HL-60 (cell line): ENCODE measurements around the gene KIRREL2.

Experiments used
- CTCF ChIP-seq: IDR thresholded peaks from one replicate; pipeline ENCODE4 v1.5.1; 2011; ENCODE audit warnings: low read length, control low read depth, inconsistent platforms; ENCODE audit not compliant: insufficient read depth
- POLR2AphosphoS5 ChIP-seq: IDR thresholded peaks from 2 replicates; pipeline ENCODE4 v1.6.1; 2012; ENCODE audit warnings: low read depth
- TF ChIP-seq, protein P1 (sequence below): IDR thresholded peaks from 2 replicates; pipeline ENCODE4 v1.6.1; 2012; ENCODE audit warnings: low read depth; ENCODE audit not compliant: insufficient replicate concordance

GRCh38 chr19:35860818-35861639, 4.3 kb downstream of the KIRREL2 start:
- TF ChIP-seq CTCF (no peak), POLR2AphosphoS5 (no peak)
- TF ChIP-seq, protein P1, sequence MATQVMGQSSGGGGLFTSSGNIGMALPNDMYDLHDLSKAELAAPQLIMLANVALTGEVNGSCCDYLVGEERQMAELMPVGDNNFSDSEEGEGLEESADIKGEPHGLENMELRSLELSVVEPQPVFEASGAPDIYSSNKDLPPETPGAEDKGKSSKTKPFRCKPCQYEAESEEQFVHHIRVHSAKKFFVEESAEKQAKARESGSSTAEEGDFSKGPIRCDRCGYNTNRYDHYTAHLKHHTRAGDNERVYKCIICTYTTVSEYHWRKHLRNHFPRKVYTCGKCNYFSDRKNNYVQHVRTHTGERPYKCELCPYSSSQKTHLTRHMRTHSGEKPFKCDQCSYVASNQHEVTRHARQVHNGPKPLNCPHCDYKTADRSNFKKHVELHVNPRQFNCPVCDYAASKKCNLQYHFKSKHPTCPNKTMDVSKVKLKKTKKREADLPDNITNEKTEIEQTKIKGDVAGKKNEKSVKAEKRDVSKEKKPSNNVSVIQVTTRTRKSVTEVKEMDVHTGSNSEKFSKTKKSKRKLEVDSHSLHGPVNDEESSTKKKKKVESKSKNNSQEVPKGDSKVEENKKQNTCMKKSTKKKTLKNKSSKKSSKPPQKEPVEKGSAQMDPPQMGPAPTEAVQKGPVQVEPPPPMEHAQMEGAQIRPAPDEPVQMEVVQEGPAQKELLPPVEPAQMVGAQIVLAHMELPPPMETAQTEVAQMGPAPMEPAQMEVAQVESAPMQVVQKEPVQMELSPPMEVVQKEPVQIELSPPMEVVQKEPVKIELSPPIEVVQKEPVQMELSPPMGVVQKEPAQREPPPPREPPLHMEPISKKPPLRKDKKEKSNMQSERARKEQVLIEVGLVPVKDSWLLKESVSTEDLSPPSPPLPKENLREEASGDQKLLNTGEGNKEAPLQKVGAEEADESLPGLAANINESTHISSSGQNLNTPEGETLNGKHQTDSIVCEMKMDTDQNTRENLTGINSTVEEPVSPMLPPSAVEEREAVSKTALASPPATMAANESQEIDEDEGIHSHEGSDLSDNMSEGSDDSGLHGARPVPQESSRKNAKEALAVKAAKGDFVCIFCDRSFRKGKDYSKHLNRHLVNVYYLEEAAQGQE, result no peak
